Activated naive CD4-positive, alpha-beta T cell treated with anti-CD3 and anti-CD28 coated beads, Interleukin-2, amount 10 ng/mL, durations not matched to agents 7 days and 5 days (primary cell): Measurements from ENCODE around the gene FGGY.

Experiments
- CTCF ChIA-PET: fragments of 350-600 bp; sonication (Branson Sonifier 250); formaldehyde crosslinking; loops from one replicate; lab custom pipeline; 2021; ENCODE audit warnings: antibody characterized with exemption; lab: Charles Lee
- DNase-seq: peaks from one replicate; pipeline ENCODE4 v3.0.0-alpha.2; 2020
- H3K27ac Mint-ChIP-seq: one replicate; pipeline ENCODE4 v1.8.0; 2021; ENCODE audit warnings: mild to moderate bottlenecking, moderate library complexity, mixed read lengths
- H3K27me3 Mint-ChIP-seq: one replicate; pipeline ENCODE4 v1.8.0; 2021; ENCODE audit warnings: mild to moderate bottlenecking, mixed read lengths
- H3K36me3 Mint-ChIP-seq: one replicate; pipeline ENCODE4 v1.8.0; 2021; ENCODE audit warnings: mixed read lengths
- H3K4me1 Mint-ChIP-seq: one replicate; pipeline ENCODE4 v1.8.0; 2021; ENCODE audit warnings: mixed read lengths
- H3K4me3 Mint-ChIP-seq: one replicate; pipeline ENCODE4 v1.8.0; 2021; ENCODE audit warnings: mild to moderate bottlenecking, moderate library complexity, mixed read lengths
- H3K9me3 Mint-ChIP-seq: one replicate; pipeline ENCODE4 v1.8.0; 2021; ENCODE audit warnings: mixed read lengths

FGGY gene

DNA sequence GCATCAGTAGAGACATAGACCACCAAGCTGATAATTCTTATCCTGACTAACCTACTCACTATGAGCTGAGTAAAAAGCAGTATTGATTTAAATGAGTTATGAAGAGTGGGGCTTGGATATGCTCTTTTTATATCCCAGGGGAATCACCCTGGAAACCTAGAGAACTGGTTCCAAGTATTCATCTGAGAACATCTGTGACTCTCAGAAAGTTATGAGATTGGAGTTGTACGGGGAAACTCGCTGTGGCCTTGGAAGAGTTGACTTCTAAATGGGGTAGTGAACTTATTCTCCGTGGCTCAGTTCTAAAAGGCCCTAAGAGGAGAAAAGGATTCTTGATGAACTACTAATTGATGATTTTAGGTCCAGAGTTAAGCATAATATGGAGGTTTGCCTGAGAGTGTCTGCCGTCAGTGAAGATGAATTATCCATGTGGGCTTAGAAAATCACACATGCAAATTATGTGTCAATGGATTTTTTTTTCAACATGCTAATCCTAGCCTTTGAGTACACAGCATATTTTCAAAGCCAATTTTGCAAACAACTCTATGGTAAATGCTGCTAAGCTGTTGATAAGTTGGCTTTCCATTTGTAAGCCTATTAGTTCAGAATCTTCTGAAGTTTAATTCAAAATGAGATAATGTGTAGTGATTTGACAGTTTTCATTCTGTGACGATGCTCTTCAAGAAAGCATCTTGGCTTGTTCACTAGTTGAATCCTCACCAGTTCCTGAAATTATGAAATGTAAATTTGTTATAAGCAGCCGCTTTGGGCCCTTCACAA is 122.7 kb downstream of the FGGY start:
- no peak for DNase-seq
- CTCF ChIA-PET: no interaction called here
- H3K36me3 Mint-ChIP-seq: no peaks in the 10 kb centered on the region
- no peaks in the 10 kb centered on the region for H3K9me3 Mint-ChIP-seq
- H3K27ac Mint-ChIP-seq: no peak overlapping the region
- H3K27me3 Mint-ChIP-seq: no peaks in the 10 kb centered on the region
- H3K4me1 Mint-ChIP-seq: no peaks in the 10 kb centered on the region
- no peak overlapping the region for H3K4me3 Mint-ChIP-seq

DNA sequence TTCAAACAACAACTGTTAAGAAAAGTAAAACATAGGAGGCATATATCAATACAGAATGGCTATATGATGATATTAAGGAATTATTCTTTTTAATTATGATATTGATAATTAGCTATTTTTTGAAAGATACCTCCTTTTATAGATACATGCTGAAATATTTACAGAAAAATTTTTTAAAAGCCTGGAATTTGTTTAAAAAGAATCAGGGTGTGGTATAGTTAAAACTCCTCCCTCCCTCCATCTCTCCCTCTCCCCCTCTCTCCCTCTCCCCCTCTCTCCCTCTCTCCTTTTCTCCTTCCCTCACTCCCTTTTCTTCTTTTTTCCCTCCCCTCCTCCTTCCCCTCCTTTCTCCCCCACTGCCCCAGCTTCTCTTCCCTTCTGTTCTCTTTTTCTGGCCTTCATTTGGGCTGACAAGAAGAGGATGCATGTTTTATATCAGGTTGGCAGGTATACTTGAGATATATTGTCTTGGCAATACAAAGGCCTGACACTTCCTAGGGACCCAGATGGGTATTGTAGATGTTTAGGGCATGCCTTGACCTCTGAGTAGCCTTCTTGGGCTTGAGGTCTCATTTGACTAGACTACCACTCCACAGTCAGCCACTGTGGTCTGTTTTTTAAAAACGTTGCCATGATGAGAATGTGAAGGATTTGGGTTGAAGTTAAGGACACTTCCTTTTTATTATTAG is 124.5 kb downstream of the FGGY start:
- no peak overlapping the region for H3K27ac Mint-ChIP-seq
- H3K27me3 Mint-ChIP-seq: no peaks in the 10 kb centered on the region
- DNase-seq: no peak
- no peak overlapping the region for H3K4me3 Mint-ChIP-seq
- CTCF ChIA-PET: no interaction called here
- H3K36me3 Mint-ChIP-seq: no peaks in the 10 kb centered on the region
- no peaks in the 10 kb centered on the region for H3K4me1 Mint-ChIP-seq
- no peaks in the 10 kb centered on the region for H3K9me3 Mint-ChIP-seq

DNA sequence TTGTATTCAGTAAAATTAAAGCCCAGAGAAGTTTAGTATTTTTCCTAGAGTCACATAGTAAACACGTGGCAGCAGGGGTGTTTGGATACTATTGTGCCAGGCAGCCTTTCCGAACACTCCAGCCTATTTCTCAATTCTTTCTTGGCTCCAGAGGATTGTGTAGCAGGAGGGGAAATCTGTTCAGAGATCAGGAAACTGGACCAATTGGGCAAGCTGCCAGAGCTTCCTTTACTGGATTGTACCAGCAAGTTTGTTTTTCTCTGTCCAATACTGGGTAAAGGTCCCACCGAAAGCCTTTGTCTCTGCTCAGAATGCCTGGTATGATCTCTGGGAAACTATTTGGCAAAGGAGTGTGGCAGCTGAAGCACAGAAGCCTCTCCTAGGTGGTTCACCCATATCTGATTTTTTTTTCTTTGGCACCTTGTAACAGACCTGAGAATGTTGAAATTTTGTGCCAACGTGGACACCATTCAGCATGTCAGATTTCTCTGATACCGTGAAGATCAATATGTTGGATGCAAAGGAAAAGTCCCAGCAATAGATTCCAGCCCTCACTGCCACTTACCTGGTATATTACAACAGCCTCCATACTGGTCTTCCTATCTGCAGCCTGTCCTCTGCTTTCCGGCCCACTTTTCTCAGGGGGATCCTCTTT is 126.2 kb downstream of the FGGY start:
- no peak overlapping the region for H3K27ac Mint-ChIP-seq
- CTCF ChIA-PET: no interaction called here
- no peak for DNase-seq

DNA sequence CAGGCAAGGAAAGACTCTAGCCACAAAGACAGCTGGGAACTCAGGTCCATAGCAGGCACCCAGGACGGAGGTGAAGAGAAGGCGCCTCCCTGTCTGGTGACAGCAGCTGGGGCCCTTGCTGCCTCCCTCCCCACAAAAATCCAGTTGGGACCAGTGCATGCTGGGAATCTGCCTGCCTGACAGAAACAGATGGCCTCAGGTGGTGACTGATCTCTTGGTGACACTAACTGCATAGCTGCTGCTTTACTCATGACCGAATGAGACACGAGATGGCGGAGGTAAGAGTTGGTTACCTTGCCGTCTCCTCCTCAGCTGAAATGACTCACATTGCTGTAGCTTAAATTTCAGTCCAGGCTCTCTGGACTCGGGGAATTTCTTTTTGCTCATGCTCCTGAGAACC is 130.3 kb downstream of the FGGY start:
- no peaks in the 10 kb centered on the region for H3K9me3 Mint-ChIP-seq
- CTCF ChIA-PET: no interaction called here
- H3K4me1 Mint-ChIP-seq: no peaks in the 10 kb centered on the region
- H3K27me3 Mint-ChIP-seq: no peaks in the 10 kb centered on the region
- H3K27ac Mint-ChIP-seq: no peak overlapping the region
- no peaks in the 10 kb centered on the region for H3K36me3 Mint-ChIP-seq
- DNase-seq: no peak
- no peak overlapping the region for H3K4me3 Mint-ChIP-seq

More for the DNA sequence above, 126.2 kb downstream of the FGGY start:
- H3K9me3 Mint-ChIP-seq: no peaks in the 10 kb centered on the region
- H3K27me3 Mint-ChIP-seq: no peaks in the 10 kb centered on the region
- no peak overlapping the region for H3K4me3 Mint-ChIP-seq
- H3K4me1 Mint-ChIP-seq: no peaks in the 10 kb centered on the region
- H3K36me3 Mint-ChIP-seq: no peaks in the 10 kb centered on the region

DNA sequence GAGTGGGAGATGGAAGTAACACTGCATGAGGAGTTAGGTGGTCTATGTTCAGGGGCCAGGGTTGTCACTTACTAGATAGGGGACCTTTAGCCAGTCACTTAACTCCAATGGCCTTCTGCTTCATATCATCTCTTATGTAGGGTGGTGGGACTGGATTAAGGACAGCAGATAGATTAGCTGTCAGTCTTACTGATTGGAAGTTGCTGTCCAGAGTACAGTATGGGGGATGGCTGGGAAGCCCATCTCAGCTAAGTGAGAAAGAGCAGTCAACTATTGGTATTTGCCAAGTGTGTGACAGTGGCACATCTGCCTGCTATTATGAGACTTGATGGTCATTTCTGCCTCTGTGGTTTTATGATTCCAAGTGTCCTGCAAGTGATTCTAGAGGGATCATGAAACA is 130.9 kb downstream of the FGGY start:
- no peaks in the 10 kb centered on the region for H3K27me3 Mint-ChIP-seq
- no peaks in the 10 kb centered on the region for H3K9me3 Mint-ChIP-seq
- no peaks in the 10 kb centered on the region for H3K4me1 Mint-ChIP-seq
- no peaks in the 10 kb centered on the region for H3K36me3 Mint-ChIP-seq
- H3K27ac Mint-ChIP-seq: no peak overlapping the region
- CTCF ChIA-PET: no interaction called here
- no peak for DNase-seq
- H3K4me3 Mint-ChIP-seq: no peak overlapping the region

DNA sequence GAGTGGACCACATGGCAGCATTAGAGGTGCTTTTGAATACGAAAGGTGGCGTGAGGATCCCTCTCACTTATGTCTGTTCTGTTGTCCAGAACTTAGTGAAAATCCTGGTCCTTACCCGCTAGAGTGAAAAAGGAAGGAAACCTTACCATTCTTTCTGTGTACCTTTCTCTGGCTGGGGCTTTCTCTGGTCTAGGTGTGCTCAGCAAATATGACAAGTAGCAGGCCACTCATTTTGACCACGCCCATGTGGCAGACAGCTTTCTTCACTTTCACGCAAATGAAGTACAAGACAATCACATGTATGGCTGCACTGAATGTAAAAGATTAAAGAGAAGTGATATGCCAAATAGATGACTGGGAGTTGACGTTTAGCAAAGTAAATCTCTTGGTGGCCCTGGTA is 131.9 kb downstream of the FGGY start:
- Mint-ChIP-seq H3K9me3 (no peaks in the 10 kb centered on the region), H3K36me3 (no peaks in the 10 kb centered on the region), H3K27ac (no peak overlapping the region), H3K4me1 (no peaks in the 10 kb centered on the region), H3K27me3 (no peaks in the 10 kb centered on the region), H3K4me3 (no peak overlapping the region)
- CTCF ChIA-PET: no interaction called here
- DNase-seq: no peak

DNA sequence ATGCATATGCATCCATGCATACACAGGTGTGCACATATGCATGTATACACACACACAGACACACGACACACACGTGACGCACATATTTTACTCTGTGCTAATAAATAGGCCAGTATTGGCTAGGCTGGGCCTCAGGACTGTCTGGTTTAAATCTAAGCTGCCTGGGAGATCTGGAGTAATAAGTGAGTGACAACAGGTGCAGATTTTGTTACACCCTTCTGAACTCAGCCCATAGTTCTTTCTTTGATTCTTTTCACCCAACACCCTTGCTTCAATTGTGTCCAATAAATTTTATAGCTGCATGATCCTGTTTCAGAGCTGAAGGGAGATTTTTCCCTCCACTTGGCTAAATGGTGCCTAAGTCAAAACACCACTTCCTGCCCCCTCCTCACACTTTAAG is 132.8 kb downstream of the FGGY start:
- H3K4me3 Mint-ChIP-seq: no peak overlapping the region
- no peaks in the 10 kb centered on the region for H3K27me3 Mint-ChIP-seq
- H3K9me3 Mint-ChIP-seq: no peaks in the 10 kb centered on the region
- DNase-seq: no peak
- H3K4me1 Mint-ChIP-seq: no peaks in the 10 kb centered on the region
- no peaks in the 10 kb centered on the region for H3K36me3 Mint-ChIP-seq
- CTCF ChIA-PET: no interaction called here
- H3K27ac Mint-ChIP-seq: no peak overlapping the region

DNA sequence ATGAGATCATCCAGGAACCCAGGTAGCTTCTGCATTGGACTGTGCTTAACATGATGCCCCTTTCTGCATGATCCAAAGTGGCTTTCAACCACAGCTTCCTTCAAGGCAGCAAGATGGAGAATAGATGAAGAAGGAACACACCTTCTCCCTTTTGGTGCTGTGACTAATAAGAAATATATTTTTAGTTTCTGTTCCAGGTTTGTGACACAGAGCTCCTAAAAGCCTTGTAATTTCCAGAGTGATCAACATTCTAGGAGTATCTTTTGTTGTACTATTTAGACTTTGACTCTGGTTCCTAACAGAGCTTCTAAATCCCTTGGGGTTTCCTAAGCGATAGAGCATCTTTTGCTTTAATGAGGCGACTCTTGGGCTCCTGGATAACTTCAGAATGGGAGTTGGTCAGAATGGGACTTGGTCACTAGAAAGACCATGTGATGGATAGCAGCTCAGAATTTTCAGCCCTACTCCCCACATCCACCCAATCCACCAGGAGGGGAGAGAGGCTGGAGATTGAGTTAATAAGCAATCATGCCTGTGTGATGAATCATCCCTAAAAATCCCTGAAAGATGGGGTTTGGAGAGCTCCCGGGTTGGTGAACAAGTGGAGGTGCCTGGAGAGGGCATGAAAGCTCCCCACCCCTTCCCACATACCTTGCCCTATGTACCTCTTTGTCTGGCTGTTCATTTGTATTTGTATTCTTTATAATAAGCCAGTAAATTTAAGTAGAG is 134.8 kb downstream of the FGGY start:
- H3K27me3 Mint-ChIP-seq: no peaks in the 10 kb centered on the region
- DNase-seq: no peak
- H3K36me3 Mint-ChIP-seq: no peaks in the 10 kb centered on the region
- no peak overlapping the region for H3K27ac Mint-ChIP-seq
- no peaks in the 10 kb centered on the region for H3K4me1 Mint-ChIP-seq
- CTCF ChIA-PET: no interaction called here
- no peaks in the 10 kb centered on the region for H3K9me3 Mint-ChIP-seq
- H3K4me3 Mint-ChIP-seq: no peak overlapping the region

DNA sequence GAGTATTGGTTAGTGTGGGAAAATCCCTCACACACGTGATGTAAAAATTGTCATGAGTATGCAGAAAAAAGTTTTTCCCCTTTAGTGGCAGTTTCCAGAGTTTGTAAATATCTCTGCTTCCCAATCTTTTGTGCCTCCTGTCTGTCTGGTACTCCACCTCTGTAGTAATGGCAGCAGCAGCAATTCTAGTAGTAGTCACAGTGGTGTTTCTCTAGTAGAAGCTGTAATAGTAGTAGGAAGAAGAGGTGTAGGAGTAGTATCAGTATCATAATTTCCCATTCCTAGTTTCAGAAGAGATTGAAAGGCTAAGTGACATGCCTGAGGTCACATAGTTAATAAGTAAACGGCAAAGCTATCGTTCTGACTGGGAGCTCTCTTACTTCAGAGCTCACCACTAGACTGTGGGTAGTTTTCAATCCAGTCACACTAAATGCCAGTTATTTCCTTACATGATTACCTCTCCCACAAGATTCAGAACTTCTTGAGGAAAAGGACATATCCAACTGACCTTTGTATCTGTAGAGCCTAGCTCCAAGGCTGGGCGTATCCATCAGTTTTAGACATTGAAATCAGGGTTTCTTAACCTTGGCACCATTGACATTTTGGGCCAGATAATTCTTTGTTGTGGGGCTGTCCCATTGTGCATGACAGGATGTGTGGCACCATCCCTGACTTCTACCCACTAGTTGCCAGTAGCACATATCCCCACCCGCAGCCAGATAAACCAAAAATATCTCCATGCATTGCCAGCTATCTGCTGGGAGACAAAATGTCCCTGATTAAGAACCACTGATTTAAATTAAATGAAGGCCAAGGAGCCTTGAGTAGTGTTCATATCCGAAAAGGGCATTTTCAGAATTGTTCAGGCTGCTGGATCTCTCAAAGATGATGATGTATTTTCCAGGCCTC is 135.9 kb downstream of the FGGY start:
- Mint-ChIP-seq H3K4me3 (no peak overlapping the region), H3K27ac (no peak overlapping the region), H3K4me1 (no peaks in the 10 kb centered on the region), H3K27me3 (no peaks in the 10 kb centered on the region), H3K9me3 (no peaks in the 10 kb centered on the region), H3K36me3 (no peaks in the 10 kb centered on the region)
- DNase-seq: no peak
- CTCF ChIA-PET: no interaction called here

DNA sequence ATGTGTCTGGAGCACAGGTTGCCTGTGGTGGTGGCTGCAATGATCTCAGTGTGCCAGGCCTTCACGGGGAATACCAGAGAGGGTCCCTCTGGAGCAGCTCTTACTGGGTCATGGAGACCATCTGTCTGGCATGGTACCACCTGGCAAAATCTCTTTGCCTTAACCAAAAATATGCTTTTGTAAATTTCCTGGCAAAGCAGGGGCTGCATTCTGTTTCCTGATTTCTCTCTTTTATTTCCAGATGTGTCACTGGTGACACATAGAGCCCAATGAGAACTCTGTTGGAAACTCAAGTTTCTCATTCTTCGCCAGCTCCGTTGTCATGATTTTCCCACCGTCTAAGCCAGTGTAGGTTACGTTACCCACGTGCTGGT is 136.5 kb downstream of the FGGY start:
- Mint-ChIP-seq H3K27ac (no peak overlapping the region), H3K27me3 (no peaks in the 10 kb centered on the region), H3K9me3 (no peaks in the 10 kb centered on the region), H3K36me3 (no peaks in the 10 kb centered on the region), H3K4me1 (no peaks in the 10 kb centered on the region), H3K4me3 (no peak overlapping the region)
- CTCF ChIA-PET: no interaction called here
- no peak for DNase-seq

DNA sequence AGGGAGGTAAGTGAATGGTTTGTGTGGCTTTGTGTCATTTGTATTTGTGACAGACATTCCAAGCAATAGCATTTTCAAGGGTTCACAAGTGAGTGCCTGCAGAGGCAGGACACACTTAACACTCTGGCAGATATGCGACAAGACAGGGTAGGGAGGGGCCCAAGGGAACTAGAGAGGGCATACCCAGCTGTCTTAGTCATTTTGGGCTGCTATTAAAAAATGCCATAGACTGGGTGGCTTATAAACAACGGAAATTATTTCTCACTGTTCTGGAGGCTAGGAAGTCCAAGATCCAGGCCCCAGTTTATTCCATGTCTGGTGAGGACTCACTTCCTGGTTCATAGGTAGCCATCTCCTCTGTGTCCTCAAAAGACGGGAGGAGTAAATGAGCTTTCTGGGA is 137.4 kb downstream of the FGGY start:
- no peaks in the 10 kb centered on the region for H3K9me3 Mint-ChIP-seq
- no peaks in the 10 kb centered on the region for H3K36me3 Mint-ChIP-seq
- CTCF ChIA-PET: no interaction called here
- no peak for DNase-seq
- no peak overlapping the region for H3K27ac Mint-ChIP-seq
- no peaks in the 10 kb centered on the region for H3K27me3 Mint-ChIP-seq
- H3K4me1 Mint-ChIP-seq: no peaks in the 10 kb centered on the region
- H3K4me3 Mint-ChIP-seq: no peak overlapping the region

DNA sequence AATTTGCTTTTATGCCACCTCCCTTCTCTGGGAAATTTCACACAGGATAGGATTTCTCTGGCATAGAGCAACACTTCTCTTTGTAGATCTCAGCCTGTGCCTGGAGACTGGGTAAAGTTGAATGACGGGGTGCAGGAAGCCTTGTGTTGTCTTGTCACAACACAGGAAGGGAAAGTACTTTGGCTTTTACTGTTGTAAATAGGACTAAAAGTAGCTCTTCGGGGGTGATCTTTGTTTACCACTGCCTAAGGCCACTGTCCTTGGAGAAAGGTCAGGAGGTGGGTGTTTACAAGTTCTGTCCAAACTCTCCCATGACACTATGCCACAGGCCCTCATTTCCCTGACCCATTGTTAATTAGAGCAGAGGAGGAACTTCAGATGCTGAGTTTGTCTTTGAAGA is 139.7 kb downstream of the FGGY start:
- H3K36me3 Mint-ChIP-seq: no peaks in the 10 kb centered on the region
- H3K27me3 Mint-ChIP-seq: no peaks in the 10 kb centered on the region
- no peaks in the 10 kb centered on the region for H3K4me1 Mint-ChIP-seq
- no peak for DNase-seq
- CTCF ChIA-PET: no interaction called here
- no peak overlapping the region for H3K27ac Mint-ChIP-seq
- no peaks in the 10 kb centered on the region for H3K9me3 Mint-ChIP-seq
- no peak overlapping the region for H3K4me3 Mint-ChIP-seq

DNA sequence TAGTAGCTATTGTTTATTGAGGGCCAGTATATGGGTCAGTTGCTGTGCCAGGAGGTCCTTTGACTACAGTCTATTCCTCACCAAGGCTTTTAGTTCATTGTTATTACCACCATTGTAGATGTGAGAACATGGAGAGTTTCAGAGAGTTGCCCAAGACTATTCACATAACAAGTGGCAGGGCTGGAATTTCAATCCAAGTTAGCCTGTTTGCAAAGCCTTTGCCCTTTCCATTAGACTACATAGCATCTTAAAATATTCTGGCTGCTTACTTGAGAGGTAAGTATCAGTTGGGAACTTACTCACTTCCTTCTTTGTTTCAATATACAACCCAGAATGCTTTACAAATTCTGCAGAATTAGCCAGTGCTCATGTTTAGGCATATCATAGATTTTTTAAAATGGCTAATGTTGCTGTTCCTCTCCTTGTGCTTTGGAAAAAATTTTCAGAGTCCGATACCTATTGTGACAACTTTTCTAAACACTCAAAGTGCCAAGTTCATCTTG is 141.2 kb downstream of the FGGY start:
- no peak overlapping the region for H3K4me3 Mint-ChIP-seq
- H3K4me1 Mint-ChIP-seq: no peaks in the 10 kb centered on the region
- no peaks in the 10 kb centered on the region for H3K27me3 Mint-ChIP-seq
- no peak overlapping the region for H3K27ac Mint-ChIP-seq
- DNase-seq: no peak
- CTCF ChIA-PET: no interaction called here
- no peaks in the 10 kb centered on the region for H3K36me3 Mint-ChIP-seq
- H3K9me3 Mint-ChIP-seq: no peaks in the 10 kb centered on the region
